Measurements from ENCODE around the gene SLC6A3. TPM values are rescaled to one million over a fixed set of nuclear protein-coding genes. Genes with fewer than 3 reads are reported as not detected.

Gene SLC6A3
- total RNA-seq, 1 donor from 2014 or later = not detected

DNA sequence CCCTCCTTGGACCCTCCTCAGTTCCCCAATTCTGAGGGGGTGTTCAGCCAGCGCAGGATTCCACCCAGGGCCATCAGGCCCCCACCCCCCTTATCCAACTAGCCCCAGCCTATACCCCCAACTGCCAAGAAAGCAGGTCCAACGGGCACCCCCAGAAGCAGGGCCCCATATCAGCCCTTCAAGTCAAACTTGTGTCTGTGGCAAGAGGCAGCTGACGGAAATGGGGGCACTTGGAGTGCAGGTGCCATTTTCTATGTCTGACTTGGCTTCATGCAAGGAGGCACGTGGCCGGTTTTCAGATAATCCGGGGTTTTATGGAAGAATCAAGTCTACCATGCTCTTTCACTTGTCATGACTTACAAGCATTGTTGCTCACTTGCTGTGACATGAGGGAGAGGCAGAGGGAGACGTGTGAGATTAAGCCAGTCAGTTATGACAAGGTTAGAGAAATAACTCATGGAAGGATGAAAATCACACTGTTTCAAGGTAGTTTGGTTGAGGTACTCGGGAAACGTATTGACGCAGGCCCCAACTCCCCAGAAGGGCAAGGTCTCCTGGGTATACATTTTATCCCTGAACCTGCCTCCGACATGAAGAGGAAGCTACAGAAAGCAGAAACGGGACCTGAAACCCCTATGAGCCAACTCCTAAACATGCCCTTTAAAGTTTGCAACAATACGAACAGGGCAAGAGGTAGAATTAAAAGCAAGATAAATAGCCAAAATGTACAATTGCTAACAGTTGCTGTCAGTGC lies 73.8 kb downstream of the SLC6A3 start:
- Histone ChIP-seq H3K4me3 (no peak overlapping the region), H3K9me3 (replicated peaks) (no peaks in the 10 kb centered on the region), H3K36me3 (no peaks in the 10 kb centered on the region), H3K27me3 (ENCODE audit: low read depth) (peaks cover 60% of the 10 kb centered on the region), H3K27ac (replicated peaks) (no peak overlapping the region), H3K4me1 (no peaks in the 10 kb centered on the region)
- intact Hi-C loops (cut with micrococcal nuclease) = no loop called here
- TF ChIP-seq, protein P1, sequence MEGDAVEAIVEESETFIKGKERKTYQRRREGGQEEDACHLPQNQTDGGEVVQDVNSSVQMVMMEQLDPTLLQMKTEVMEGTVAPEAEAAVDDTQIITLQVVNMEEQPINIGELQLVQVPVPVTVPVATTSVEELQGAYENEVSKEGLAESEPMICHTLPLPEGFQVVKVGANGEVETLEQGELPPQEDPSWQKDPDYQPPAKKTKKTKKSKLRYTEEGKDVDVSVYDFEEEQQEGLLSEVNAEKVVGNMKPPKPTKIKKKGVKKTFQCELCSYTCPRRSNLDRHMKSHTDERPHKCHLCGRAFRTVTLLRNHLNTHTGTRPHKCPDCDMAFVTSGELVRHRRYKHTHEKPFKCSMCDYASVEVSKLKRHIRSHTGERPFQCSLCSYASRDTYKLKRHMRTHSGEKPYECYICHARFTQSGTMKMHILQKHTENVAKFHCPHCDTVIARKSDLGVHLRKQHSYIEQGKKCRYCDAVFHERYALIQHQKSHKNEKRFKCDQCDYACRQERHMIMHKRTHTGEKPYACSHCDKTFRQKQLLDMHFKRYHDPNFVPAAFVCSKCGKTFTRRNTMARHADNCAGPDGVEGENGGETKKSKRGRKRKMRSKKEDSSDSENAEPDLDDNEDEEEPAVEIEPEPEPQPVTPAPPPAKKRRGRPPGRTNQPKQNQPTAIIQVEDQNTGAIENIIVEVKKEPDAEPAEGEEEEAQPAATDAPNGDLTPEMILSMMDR (IDR thresholded peaks at IDR 0.05; ENCODE audit: borderline replicate concordance) = no peak
- DNase-seq = no peak

DNA sequence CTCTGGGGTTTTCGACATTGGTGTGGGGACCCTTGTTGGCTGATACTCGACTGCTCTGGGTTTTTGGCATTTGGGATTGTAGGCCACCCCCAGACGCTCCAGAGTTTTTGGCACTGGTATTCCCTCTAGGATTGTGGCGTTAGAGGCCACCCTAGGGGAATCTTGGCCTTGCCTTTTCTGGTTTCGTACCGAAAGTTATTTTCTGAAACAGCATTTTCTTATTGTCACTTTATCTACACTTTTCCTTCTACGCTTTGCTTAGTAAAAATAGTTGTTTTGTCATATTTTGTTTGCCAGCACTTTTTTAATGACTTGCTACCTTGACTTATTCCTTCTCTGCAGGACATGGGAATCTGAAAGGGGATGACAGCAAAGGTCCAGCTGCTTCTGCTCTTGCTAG lies 75.2 kb downstream of the SLC6A3 start:
- Histone ChIP-seq H3K27me3 (ENCODE audit: low read depth) (peaks cover 56% of the 10 kb centered on the region), H3K4me1 (no peaks in the 10 kb centered on the region), H3K27ac (replicated peaks) (no peak overlapping the region), H3K4me3 (no peak overlapping the region), H3K36me3 (no peaks in the 10 kb centered on the region), H3K9me3 (replicated peaks) (no peaks in the 10 kb centered on the region)
- no peak for DNase-seq
- intact Hi-C loops (cut with micrococcal nuclease) = no loop called here
- TF ChIP-seq, protein P1 (IDR thresholded peaks at IDR 0.05; ENCODE audit: borderline replicate concordance) = no peak

DNA sequence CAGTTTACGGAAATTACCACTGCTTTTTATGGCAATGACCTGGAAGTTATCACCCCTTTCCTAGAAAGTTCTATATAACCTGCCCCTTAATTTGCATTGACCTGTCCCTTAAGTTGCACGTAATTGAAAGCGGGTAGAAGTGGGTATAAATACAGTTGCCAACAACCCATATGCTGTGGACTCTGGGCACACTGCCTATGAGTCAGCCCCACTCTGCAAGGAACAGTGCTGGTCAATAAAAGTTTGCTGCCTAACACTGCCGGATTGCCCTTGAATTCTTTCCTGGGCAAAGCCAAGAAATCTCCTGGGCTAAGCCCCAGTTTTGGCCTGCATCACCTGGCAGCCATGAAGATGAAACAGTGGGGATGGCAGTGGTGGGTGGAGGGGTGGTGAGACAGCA lies 76.5 kb downstream of the SLC6A3 start:
- no peak for DNase-seq

DNA sequence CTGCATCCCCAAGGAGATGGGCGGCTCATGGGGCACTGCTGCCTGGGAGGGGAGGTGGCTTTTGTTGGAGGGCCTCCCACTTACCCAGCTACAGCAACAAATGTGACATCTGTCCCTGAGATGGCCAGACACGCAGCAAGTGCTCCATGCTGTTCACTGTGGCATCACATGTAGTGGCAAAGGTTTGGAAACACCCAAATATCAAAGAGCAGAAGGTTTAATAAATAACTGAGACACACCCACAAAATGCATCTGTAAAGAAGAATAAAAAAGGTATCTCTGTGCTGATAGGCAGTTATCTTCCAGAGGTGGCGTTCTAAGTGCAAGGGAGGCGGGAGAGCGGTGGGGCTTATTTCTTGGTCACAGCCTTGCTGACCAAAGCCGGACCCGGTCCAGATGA lies 77.0 kb downstream of the SLC6A3 start:
- Histone ChIP-seq H3K4me1 (no peaks in the 10 kb centered on the region), H3K4me3 (no peak overlapping the region), H3K9me3 (replicated peaks) (no peaks in the 10 kb centered on the region), H3K27me3 (ENCODE audit: low read depth) (peaks cover 58% of the 10 kb centered on the region), H3K27ac (replicated peaks) (no peak overlapping the region), H3K36me3 (no peaks in the 10 kb centered on the region)
- TF ChIP-seq, protein P1 (IDR thresholded peaks at IDR 0.05; ENCODE audit: borderline replicate concordance) = no peak
- DNase-seq = no peak
- intact Hi-C loops (cut with micrococcal nuclease) = no loop called here

More for the DNA sequence above, 76.5 kb downstream of the SLC6A3 start:
- no peak overlapping the region for H3K4me3 ChIP-seq
- TF ChIP-seq, protein P1 (IDR thresholded peaks at IDR 0.05; ENCODE audit: borderline replicate concordance) = no peak
- no peaks in the 10 kb centered on the region for H3K9me3 ChIP-seq (replicated peaks)
- intact Hi-C loops (cut with micrococcal nuclease) = no loop called here
- peaks cover 56% of the 10 kb centered on the region for H3K27me3 ChIP-seq (ENCODE audit: low read depth)
- no peak overlapping the region for H3K27ac ChIP-seq (replicated peaks)
- no peaks in the 10 kb centered on the region for H3K36me3 ChIP-seq
- H3K4me1 ChIP-seq = no peaks in the 10 kb centered on the region

DNA sequence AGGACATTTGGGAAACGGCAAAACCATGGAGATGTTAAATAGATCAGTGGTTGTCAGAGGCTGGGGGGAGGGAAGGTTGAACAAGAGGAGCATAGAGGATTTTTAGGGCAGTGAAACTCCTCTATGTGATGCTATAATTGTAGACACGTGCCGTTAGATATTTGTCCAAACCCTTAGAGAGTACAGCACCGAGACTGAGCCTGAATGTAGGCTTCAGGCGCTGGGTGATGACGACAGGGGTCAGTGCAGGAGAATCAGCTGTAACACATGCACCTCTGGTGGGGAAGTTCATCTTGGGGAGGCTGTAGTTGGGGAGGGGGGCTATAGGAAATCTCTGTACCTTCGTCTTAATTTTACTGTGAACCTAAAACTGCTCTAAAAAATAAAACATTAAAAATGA lies 78.1 kb downstream of the SLC6A3 start:
- Histone ChIP-seq H3K9me3 (replicated peaks) (no peaks in the 10 kb centered on the region), H3K4me1 (no peaks in the 10 kb centered on the region), H3K27ac (replicated peaks) (no peak overlapping the region), H3K27me3 (ENCODE audit: low read depth) (peaks cover 69% of the 10 kb centered on the region), H3K4me3 (no peak overlapping the region), H3K36me3 (no peaks in the 10 kb centered on the region)
- TF ChIP-seq, protein P1 (IDR thresholded peaks at IDR 0.05; ENCODE audit: borderline replicate concordance) = no peak
- intact Hi-C loops (cut with micrococcal nuclease) = no loop called here
- DNase-seq = no peak
